NCI-H2029 treated with DMSO at 0.1 percent for 48 hours (cell line): Measurements from ENCODE around the gene PTCD3.

Experiments used
- DNase-seq: peaks from one replicate; lab custom pipeline; 2025; lab: John Stamatoyannopoulos, UW

PTCD3 gene

GRCh38 chr2:86081724-86082123, 24.3 kb upstream of the PTCD3 start:
- DNase-seq: no peak

- DNase-seq: no peak
These were observed 23.3 kb upstream of the PTCD3 start for GRCh38 chr2:86082756-86083155.

- DNase-seq: no peak
These were observed 17.8 kb upstream of the PTCD3 start for GRCh38 chr2:86087936-86088850.

DNA sequence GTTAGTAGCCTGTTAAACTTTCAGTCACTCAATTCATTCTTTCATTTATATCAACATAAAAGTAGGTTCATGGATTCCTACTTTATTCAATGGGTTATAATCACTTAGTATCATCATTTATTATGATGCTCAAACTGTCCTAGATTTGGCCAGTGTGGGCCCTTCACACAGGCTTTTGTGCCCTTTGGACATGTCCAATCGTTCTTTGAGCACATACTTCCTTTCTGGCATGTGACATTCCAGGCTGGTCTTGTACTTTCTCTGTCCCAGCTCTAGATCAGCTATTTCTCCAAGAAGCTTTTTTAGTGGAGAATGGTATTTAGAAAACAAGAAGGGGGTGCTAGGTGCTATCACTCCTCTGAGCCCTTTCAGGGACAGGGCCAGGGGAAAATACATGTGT, 11.8 kb upstream of the PTCD3 start:
- no peak for DNase-seq

GRCh38 chr2:86097114-86097896, 8.7 kb upstream of the PTCD3 start:
- DNase-seq: no peak

- DNase-seq: no peak
These were observed 8.1 kb upstream of the PTCD3 start for GRCh38 chr2:86097913-86098312.

DNA sequence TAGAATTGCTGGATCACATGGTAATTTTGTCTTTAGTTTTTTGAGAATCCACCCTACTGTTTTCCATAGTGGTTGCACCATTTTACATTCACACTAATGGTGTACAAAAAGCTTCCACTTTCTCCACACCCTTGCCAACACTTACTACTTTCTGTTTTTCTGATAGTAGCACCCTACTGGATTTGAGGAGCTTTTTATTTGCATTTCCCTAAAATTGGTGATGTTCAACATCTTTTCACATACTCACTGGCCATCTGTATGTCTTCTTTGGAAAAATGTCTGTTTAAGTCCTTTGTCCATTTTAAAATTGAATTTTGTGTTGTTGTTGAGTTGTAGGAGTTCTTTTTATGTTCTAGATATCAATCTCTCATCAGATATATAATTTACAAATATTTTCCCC, 3.9 kb upstream of the PTCD3 start:
- DNase-seq: no peak

DNA sequence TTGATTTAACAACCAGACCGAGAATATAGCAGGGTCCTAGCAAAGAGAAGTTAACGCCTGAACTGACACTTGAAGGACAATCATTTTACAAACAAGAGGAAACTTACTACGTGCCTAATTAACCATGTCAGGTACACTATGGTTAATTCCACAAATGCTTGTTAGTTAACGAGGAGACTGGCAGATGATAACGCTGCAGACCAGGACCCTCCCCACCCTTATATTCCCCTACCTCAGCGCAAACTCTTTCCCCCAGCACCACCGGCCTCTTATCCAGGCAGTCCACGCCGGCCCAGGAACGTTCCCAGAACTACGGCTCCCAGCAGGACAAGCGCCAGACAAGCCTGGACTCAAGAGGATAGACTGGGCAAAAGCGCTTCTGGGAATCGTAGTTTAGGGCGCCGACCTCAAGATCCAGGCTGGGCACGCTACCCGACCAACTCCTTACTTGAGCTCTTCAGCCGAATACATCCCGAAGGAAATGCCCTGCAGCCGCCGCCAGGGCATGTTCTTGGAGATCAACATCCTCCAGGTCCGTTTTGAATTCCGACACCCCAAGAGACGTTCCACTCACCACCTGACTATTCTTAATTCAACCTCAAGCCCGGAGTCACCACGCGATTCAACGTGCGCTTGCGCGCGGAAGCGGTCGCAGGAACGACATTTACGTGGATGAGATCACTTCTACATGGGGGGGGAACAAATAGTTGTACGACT, 625 bp upstream of the PTCD3 start, which contains the start of gene POLR1A:
Gene POLR1A (minus strand): TSS at position 635 of the 717 bp plus-strand sequence. CDS start 110 bp downstream, at position 525.
- DNase-seq: peak; percentile 81

- DNase-seq: no peak
These were observed 996 bp downstream of the PTCD3 start for GRCh38 chr2:86107031-86107430.

- no peak for DNase-seq
These were observed 12.1 kb downstream of the PTCD3 start for GRCh38 chr2:86118130-86118529.

DNA sequence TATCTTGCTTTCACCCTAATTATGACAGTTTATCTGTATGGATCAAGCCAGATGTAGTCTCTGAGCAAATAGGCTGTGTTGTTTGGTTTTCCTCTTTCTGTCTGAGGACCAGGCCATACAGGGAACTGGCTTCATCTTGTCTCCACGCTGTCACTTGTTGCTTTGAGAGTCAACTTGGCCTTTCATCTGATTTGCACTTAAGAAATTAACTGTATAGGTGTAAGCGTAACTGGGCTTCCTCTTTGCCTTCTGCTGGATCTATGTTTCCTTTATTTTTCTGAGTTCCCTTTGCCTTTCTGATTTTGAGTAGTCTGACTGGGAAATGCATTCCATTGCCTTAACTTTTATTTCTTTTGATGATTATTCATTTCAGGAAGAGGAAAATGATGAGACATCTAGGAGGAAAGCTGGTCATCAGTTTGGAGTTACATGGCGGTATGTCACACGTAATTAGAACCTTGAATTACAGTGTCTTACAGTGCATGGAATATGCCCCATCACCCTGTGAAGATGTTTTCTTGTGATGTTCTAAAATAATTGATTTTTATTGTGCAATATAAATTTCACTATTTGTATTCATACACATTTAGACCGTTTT, 17.4 kb downstream of the PTCD3 start:
- no peak for DNase-seq

DNA sequence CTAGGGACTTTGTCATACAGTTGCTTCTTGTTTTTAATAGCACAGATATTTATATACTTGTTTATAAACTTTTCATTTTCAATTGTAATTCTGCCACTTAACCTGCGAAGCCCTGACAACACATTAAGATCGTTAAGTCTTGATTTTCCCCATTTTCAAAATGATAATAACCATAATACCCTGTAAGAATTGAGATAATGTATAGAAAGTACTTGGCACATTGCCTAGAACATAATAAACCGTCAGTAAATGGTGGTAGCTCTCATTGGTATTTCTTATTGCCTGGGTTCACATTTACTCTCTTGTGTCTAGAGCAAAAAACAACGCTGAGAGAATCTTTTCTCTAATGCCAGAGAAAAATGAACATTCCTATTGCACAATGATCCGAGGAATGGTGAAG, 18.6 kb downstream of the PTCD3 start:
- DNase-seq: no peak

DNA sequence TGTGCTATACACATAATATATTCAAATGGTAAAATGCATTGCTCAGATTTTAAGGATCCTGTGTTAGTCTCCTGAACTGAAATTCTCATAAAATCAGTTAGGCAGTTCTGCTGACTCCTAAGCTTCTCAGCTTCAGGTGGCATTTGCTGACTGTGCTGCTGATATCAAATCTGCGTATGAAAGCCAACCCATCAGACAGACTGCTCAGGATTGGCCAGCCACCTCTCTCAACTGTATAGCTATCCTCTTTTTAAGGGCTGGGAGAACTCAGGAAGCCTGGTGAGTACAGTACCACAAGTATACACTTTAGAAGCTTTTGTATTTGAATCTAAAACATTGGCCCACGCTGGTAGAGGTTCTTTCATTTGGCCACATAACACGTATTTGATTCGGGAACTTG, 28.7 kb downstream of the PTCD3 start:
- no peak for DNase-seq

DNA sequence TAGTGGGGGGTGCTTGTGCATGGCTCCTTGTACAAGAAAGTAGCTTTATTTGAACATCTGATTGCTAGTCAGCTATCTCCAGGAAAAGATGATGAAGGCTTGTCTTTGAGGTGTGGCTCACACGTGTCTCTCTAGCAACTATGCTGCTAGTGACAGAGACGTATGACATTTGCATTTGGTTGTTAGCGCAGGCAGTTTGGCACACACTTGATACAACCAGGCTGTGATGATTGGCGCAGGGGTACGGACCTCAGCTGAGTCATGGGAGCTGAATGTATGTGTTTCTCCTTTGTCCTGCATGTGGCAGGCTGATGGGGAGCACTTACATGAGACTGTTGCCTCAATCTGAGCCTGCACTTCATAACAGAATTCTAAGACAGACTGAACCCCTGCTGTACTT, 29.6 kb downstream of the PTCD3 start:
- no peak for DNase-seq

DNA sequence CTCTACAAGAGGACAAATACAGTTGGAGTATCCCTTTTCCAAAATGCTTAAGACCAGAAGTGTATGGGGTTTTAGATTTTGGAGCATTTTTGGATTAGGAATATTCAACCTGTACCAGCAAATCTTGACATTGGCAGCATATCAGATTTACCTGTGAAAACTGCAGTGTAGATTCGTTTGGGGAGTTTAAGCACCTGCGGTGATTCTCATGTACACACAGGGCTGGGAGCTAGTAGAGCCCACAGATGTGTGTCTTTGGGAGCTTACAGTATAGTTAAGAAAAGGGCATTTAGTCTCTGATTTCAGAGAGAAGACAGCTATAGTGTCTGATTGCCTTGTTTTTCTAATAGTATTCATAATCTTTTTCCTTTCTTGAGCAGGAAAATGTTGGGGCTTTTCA, 30.1 kb downstream of the PTCD3 start:
- no peak for DNase-seq

DNA sequence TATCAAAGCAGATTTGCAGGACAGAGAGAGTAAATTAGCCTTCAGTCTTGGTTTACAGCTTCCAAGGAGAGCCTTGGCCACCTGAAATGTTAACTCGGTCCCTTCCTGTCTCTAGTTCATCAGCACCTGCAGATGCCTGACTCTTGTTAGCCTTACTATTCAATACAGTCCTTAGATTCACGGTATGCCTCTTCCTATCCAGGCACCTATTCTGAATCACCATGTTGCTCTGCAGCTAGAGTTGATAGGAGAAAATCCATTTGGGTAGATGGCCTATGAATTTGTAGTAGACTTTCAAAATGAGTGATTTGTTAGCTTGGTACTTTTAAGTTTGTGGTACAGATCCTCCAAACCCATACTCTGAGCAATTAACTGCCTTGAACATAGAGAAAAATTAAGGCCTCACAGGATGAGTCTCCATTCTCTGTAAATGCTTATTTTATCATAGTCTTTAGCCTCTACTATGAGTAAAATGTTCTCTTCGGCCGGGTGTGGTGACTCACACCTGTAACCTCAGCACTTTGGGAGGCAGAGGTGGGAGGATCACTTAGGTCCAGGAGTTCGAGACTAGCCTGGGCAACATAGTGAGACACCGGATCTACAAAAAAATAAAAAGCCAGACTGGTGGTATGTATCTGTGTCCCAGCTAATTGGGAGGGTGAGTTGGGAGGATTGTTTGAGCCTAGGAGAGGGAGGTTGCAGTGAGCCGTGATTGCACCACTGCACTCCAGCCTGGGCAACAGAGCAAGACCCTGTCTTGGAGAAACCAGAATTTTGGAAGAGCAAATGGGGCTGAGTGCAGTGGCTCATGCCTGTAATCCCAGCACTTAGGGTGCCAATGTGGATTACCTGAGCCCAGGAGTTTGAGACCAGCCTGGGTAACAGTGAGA, 32.9 kb downstream of the PTCD3 start:
- DNase-seq: no peak

DNA sequence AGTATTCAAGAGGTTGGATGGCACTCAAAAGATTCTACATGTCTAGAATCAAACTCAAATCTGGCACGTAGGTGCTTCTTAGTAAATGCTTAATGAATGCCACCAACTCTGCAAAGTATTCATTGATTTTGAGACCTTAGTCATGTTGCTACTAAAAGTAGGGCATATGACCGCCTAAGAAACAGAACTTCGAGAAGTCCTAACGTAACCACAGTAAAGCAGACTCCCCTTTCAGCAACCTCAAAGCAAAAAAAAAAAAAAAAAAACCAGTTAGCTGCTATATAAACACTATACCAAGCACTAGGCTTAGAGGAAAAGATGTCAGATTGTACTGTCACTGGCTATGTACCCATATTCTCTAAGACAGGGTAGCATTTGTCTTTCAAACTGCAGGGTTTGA, 33.9 kb downstream of the PTCD3 start:
- no peak for DNase-seq

DNA sequence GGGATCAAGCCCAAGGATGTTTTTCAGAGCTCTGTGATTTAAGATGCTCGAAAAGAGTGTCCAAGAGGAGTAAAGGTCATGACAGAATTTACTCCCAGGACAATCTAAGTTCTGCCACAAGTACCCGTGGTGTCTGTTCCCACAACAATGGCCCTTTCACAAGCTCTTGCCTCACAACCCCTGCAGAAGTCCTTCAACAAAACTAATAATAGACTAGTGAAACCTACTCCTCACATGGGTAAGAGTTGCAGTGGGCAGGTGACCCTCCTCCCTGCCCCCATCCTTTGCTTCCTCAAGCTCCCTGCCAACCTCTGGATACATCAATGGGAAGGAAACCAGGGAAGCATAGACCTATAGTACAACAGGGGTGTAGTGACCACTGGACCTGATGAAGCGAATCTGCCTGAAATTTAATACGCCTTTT, 34.9 kb downstream of the PTCD3 start:
- no peak for DNase-seq

DNA sequence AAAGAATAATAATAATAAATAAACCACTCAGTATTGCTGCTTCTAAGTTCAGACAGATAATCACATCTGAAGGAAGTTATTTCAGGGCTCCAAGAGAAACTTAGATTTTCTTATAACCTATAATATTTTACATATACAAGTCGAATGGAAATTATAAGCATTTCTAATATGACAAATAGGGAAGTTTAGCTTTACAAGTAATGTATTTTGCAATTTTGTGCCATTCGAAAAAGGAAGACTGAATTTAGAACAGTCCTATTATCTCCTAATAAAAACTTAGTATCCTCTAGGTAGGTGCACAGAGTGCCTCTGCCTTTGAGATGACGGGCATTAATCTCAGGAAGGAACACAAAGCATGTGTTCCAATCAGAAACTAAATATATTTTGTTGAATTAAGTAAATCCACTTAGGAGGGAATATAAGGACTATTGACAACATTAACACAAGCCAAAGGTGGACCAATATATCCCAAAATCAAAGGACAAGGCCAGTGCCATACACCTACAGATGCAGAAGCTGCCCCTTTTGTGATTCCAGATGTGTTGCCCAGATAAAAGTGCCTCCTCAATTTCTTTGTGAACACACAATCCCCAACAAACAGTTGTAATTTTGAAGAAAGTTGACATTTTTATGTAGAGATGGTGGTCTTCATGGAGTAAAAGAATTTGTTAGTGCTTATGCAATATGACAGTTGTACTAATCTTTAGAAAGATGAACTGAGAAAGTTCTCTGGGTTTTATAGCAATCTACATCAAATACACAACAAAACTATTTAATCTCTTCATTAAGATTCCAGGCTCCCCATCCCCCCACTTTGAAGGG, 36.6 kb downstream of the PTCD3 start:
- no peak for DNase-seq

DNA sequence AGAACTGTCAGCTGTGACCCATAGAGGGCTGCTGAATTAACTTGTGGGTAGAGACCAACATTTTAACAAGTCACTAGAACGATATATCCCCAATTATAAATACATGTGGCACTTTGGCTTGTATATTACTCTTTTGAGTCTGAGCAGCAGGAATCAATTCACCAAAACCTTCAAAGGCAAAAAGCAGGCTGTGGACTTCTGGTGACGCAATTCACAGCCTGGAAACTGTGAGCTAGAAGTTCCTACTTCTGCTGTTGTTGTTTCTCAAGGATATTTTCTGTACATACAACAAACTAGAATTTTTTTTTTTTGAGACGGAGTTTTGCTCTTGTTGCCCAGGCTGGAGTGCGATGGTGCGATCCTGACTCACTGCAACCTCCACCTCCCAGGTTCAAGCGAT, 37.3 kb downstream of the PTCD3 start:
- no peak for DNase-seq
